Spleen (tissue), 7 donors: ENCODE measurements around the gene TLE7.

Source experiments
- POLR2A ChIP-seq, 3 donors: fragments of 450-650 bp; IDR thresholded peaks; one replicate each; pipeline ENCODE4 v1.5.1; 2017; ENCODE audit warnings: antibody characterized with exemption in 3 of 3, mild to moderate bottlenecking in 1 of 3
- TF ChIP-seq, protein P1 (sequence below), 11 experiments: fragments of 200-600 bp in 7 of 11; fragments of 450-650 bp in 4 of 11; sonication (generic) in 4 of 11; IDR thresholded peaks in 8 of 11; conservative IDR thresholded peaks in 3 of 11; 1 replicate in 7 of 11; 2 replicates in 4 of 11; pipeline versions ENCODE4 v1.4.0 to v1.8.0; 2016 to 2021; ENCODE audit warnings: antibody characterized with exemption in 11 of 11, inconsistent platforms in 4 of 11, mild to moderate bottlenecking in 1 of 11
- donor health status: DM: no; HTN: no; CAD: no; lungs with moderate emphysema.
- donor health status: DM: no; HTN: no; CAD: no.
- donor health status: DM: no; HTN: no; CAD: no.

DNA sequence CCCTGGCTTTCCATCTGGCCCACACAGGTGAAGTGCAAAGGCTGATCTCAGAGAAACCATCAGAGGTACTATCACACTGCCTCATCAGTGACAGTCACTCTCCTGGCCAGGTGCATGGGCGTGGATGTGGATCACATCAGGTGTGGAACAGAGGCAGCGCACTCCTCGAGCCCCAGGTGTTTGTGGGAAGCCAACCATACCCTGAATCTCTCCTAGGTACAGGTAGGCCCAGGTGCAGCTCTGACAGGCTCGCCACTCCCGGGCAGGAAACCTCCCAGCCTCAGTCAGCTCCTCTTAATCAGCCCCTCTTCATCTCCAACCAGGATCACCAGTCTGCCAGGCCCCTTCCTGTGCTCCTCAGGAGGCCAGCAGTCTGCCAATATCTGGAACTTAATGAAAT, 31.7 kb downstream of the TLE7 start:
- TF ChIP-seq, protein P1, sequence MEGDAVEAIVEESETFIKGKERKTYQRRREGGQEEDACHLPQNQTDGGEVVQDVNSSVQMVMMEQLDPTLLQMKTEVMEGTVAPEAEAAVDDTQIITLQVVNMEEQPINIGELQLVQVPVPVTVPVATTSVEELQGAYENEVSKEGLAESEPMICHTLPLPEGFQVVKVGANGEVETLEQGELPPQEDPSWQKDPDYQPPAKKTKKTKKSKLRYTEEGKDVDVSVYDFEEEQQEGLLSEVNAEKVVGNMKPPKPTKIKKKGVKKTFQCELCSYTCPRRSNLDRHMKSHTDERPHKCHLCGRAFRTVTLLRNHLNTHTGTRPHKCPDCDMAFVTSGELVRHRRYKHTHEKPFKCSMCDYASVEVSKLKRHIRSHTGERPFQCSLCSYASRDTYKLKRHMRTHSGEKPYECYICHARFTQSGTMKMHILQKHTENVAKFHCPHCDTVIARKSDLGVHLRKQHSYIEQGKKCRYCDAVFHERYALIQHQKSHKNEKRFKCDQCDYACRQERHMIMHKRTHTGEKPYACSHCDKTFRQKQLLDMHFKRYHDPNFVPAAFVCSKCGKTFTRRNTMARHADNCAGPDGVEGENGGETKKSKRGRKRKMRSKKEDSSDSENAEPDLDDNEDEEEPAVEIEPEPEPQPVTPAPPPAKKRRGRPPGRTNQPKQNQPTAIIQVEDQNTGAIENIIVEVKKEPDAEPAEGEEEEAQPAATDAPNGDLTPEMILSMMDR (IDR thresholded peaks at IDR 0.05 in 8 of 11, conservative IDR thresholded peaks at IDR 0.05 in 3 of 11) = no peak
- TF ChIP-seq POLR2A (IDR thresholded peaks at IDR 0.05) = no peak
